Ammon's horn (tissue), 1 donor: ENCODE data around the gene FBXL19.

Experiments
- DNase-seq: peaks from one replicate; pipeline ENCODE4 v3.0.0-alpha.2; 2016; ENCODE audit warnings: low spot score

The FBXL19 gene

DNA sequence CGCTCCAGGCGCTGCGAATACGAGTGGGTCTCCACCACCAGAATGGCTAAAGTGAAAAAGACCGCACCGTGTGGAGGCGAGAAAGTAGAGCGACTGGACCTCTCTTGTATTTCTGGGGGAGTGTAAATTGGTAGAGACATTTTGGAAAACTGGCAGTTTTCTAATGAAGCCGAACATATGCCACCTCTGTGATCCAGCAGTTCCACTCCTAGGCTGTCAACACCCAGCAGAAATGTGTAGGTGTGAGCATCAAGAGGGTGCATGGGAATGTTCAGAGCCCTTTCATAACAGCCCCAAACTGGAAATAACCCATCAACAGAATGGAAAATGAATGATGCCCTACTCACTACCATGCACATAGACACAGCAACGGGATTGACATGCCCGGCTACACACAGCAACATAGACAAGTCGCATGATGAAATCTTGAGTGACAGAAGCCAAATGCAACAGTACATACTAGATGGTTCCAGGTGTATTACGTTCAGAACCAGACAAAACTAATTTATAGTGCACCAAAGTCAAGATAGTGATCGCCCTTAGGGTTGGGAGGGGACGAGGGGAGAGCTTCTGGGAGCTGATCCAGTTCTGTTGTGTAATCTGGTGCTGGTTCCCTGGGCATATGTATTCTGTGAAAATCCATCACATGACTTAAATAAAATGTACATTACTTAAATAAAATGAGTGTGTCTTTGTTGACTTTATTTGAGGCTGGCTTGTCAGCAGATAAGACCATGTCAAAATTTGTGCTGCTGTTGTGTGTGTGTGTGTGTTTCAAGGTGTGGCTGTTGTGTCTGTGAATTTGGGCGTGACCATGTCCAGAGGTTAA is 28.6 kb upstream of the FBXL19 start:
- DNase-seq, result no peak

DNA sequence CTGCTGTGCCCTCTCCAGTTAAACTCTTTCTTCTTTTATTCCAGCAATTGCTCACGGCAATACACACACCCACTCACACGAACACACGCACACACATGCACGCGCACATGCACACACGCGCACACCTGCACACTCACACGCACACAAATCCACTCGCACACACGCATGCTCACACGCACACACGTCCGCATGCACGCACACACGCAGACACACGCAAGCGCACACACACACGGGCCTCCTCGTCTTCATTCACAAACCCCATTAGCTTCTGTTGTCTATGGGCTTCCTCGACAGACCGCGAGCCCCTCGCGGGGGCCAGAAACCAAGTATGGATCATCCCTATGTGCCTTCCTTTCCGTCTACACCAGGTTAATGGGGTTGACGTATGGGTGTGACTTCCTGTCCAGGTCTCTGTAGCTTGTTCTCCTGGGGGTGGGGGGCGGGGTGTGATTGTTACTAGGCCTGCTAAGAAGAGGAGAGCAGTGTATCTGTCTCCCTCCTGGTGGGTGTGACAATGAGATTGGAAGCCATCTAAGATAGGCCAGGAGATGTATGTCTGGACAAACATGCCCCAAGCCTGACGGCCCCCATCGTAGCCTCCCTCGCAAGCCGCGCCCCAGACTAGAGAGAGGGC is 27.6 kb upstream of the FBXL19 start:
- no peak for DNase-seq

DNA sequence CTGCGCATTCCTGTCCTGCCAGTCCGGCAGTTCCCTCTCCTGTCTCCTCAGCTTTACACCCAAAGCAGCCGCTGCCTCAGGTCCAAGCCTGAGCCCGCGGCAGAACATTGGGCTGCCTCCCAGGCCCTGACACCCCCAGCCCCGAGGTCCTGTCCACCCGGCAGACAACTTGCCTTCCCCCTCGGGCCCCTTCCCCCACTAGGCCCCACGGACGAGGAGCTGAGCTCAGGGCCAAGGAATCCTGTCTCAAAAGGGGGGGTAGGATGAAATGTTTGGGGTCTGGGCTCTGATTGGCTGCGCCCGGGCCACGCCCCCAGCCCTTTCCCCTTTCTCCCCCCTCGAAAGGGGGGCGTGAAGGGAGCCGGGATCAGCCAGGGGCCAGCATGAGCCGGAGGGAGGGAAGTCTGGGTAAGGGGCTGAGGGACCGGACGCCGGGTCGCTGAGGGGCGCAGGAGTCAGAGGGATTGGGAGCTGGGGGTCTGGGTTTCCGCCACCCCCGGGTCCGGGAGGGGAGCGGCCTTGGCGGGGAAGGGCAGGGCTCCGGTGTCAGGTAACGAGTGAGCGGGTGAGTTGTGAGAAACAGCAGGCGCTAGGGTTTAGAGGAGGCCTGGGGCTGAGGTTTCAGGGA is 27.0 kb upstream of the FBXL19 start, which contains the start of gene CTF1:
Gene CTF1, plus strand, starts transcription at position 354 of the 628 bp plus-strand sequence. Its CDS starts 30 bp downstream, at position 384.
- DNase-seq, result peak; percentile 74

GRCh38 chr16:30896889-30897733 is 26.3 kb upstream of the FBXL19 start:
- DNase-seq, result peak; percentile 94

GRCh38 chr16:30899794-30900193 is 23.6 kb upstream of the FBXL19 start:
- DNase-seq, result no peak

- no peak for DNase-seq
These were observed 22.8 kb upstream of the FBXL19 start for GRCh38 chr16:30900588-30900987.

DNA sequence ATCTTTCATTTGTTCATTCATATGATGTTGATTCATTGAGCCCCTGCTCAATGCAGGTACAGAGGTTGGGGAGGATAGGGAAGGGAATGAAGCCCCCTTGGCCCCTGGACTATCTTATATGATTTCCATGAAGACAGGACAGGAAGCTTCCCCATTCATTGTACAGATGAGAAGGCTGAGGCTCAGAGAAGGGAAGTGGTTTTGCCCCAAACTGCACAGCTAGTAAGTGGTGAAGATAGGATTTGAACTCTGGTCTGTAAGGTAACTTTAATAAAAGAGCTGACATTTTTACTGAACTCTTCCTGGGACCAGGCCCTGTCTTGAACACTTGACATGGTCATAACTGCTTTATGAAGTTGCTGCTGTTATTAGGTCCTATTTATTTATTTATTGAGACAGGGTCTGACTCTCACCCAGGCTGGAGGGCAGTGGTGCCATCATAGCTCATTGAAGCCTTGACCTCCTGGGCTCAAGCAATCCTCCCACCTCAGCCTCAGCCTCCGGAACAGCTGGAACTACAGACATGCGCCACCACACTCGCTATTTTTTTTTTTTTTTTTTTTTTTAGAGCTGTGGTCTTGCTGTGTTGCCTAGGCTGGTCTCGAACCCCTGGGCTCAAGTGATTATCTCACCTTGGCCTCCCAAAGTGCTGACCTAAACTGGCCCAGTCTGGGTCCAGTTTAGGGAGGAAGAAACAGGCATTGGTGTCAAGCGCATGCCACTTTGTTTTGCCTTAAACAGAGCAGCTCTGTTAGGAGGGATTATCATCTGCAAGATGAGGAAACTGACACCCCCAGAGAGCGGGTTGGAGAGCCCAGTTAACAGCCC is 22.0 kb upstream of the FBXL19 start:
- no peak for DNase-seq

- DNase-seq, result peak; percentile 66
These were observed 21.1 kb upstream of the FBXL19 start for GRCh38 chr16:30902029-30902972.

- DNase-seq, result no peak
These were observed 20.4 kb upstream of the FBXL19 start for GRCh38 chr16:30903002-30903401.

- DNase-seq, result peak; percentile 76
These were observed 19.8 kb upstream of the FBXL19 start for GRCh38 chr16:30903596-30903995.

DNA sequence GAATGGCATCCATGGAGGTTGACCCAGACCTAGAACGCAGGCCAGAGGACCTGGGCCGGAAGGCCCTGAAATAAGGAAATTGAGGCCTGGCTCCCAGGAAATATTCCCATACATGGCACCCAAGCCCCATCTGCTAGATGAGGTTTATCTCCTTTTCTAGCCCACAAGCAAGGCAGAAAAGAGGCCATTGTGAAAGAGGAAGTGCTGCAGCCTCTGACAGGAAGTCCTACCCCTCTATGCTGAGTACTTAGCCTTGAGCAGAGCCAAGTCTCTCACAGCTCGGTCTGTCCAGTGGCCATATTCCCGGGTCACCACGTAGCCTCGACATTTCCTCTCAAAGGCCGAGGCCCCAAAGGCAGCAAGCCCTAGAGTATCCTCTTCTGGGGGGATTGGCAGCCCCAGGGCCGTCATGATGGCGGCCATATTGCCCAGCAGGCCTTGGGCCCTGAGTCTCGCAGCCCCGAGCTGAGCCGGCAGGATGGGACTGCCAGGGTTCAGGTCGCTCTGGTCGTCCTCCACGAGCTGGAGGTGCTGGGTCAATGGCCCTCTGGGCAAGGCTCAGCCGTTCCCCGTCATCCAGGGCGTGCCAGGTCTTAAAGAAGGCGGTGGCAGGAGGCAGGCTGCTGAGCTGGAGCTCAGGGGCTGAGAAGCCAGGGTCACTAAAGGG is 19.1 kb upstream of the FBXL19 start:
- no peak for DNase-seq

DNA sequence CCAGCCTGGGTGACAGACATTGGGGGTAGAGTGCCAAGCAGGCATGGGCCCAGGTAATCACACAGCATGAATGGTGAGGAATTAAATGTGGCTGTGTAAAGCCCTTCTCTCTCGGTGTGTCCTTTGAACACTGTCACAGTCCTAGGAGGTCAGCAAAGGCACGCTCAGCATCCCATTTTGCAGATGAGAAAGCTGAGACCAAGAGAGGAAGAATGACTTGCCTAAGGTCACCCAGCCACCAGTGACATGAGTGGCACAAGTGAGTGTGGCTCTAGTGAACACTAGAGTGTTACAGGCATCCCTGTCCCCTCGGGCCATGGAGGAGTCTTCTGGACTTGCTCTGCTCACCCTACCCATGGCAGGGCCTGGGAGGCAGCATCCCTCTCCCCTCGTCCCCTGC is 16.3 kb upstream of the FBXL19 start:
- no peak for DNase-seq

- DNase-seq, result no peak
These were observed 12.8 kb upstream of the FBXL19 start for GRCh38 chr16:30910427-30911029.

- no peak for DNase-seq
These were observed 10.5 kb upstream of the FBXL19 start for GRCh38 chr16:30912794-30913412.

- no peak for DNase-seq
These were observed 8.5 kb upstream of the FBXL19 start for GRCh38 chr16:30914830-30915229.

- DNase-seq, result no peak
These were observed 4.8 kb upstream of the FBXL19 start for GRCh38 chr16:30918614-30919013.

DNA sequence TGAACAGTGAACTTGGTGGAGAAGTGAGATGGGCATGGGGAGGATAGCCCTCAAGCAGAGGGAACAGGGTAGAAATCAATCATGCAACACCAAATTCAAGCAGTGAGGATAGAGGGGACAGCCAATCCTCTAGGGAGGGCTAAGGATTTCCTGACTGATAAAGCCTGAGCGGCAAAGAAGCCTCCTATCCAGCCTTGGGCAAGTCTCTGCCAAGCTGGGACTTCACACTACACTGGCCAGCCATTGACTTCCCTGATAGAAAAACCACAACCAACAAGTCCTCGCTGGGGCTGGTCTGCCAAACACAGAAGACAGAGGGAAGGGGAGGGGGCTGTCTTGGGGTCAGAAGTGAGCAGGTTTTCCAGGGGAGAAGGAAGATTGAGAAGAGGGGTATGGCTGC is 2.5 kb upstream of the FBXL19 start:
- no peak for DNase-seq

DNA sequence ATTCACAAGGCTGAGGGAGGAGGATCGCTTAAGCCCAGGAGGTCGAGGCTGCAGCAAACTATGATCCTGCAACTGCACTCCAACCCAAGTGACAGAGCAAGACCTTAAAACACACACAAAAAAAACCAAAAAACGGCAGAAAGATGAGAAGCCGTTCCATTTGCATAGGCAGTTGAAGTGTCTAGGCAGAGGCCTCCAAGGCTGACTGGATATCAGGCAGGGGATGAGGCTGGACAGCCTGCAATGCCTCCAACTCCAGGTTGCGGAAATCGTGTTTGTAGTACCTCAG is 2.0 kb upstream of the FBXL19 start:
- no peak for DNase-seq
